GM23248 (cell line): Measurements from ENCODE around the gene RETREG1. TPM values are rescaled to one million over a fixed set of nuclear protein-coding genes. Genes with fewer than 3 reads are reported as not detected.

Source experiments
- DNase-seq: peaks from one replicate; pipeline ENCODE4 v3.0.0-alpha.2; 2015
- H2AFZ ChIP-seq: fragments of 200-600 bp; sonication (generic); 2 replicates; pipeline ENCODE4 v1.6.1; 2016; ENCODE audit warnings: antibody characterized with exemption
- H3F3A ChIP-seq: fragments of 200-600 bp; sonication (generic); 2 replicates; pipeline ENCODE4 v1.6.1; 2016; ENCODE audit warnings: mild to moderate bottlenecking, antibody characterized with exemption, mixed run types; ENCODE audit not compliant: insufficient read depth
- H3K27ac ChIP-seq: fragments of 200-600 bp; sonication (generic); 2 replicates; pipeline ENCODE4 v1.5.1; 2016; ENCODE audit warnings: mild to moderate bottlenecking
- H3K27me3 ChIP-seq: fragments of 200-600 bp; sonication (generic); replicated peaks from 2 replicates; pipeline ENCODE4 v1.6.1; 2016; ENCODE audit warnings: mild to moderate bottlenecking; ENCODE audit not compliant: insufficient read depth
- H3K36me3 ChIP-seq: fragments of 200-600 bp; sonication (generic); 2 replicates; pipeline ENCODE4 v1.6.1; 2016; ENCODE audit warnings: low read depth, mild to moderate bottlenecking
- H3K4me1 ChIP-seq: fragments of 200-600 bp; sonication (generic); 2 replicates; pipeline ENCODE4 v1.6.1; 2016; ENCODE audit warnings: mild to moderate bottlenecking; ENCODE audit not compliant: insufficient read depth
- H3K4me2 ChIP-seq: fragments of 200-600 bp; sonication (generic); one replicate; pipeline ENCODE4 v1.6.1; 2016; ENCODE audit warnings: mild to moderate bottlenecking; ENCODE audit not compliant: unreplicated experiment
- H3K4me3 ChIP-seq: fragments of 200-600 bp; sonication (generic); 2 replicates; pipeline ENCODE4 v1.5.1; 2016; ENCODE audit warnings: mild to moderate bottlenecking
- H3K79me2 ChIP-seq: fragments of 200-600 bp; sonication (generic); 2 replicates; pipeline ENCODE4 v1.6.1; 2016; ENCODE audit warnings: mild to moderate bottlenecking; ENCODE audit not compliant: insufficient read depth
- H3K9ac ChIP-seq: fragments of 200-600 bp; sonication (generic); 2 replicates; pipeline ENCODE4 v1.6.1; 2016; ENCODE audit warnings: mild to moderate bottlenecking
- H3K9me2 ChIP-seq: fragments of 200-600 bp; sonication (generic); 2 replicates; pipeline ENCODE4 v1.6.1; 2016; ENCODE audit warnings: mixed run types, mild to moderate bottlenecking, moderate library complexity; ENCODE audit not compliant: insufficient read depth
- H3K9me3 ChIP-seq: fragments of 200-600 bp; sonication (generic); one replicate; pipeline ENCODE4 v1.6.1; 2017; ENCODE audit warnings: low read depth
- H4K20me1 ChIP-seq: fragments of 200-600 bp; sonication (generic); 2 replicates; pipeline ENCODE4 v1.6.0; 2016; ENCODE audit not compliant: insufficient read depth
- EZH2 ChIP-seq: fragments of 200-600 bp; sonication (generic); IDR thresholded peaks from 2 replicates; pipeline ENCODE4 v1.6.1; 2018; ENCODE audit warnings: antibody characterized with exemption, mild to moderate bottlenecking; ENCODE audit not compliant: insufficient read depth, poor library complexity, severe bottlenecking
- EZH2phosphoT487 ChIP-seq: fragments of 200-600 bp; sonication (generic); IDR thresholded peaks from 2 replicates; pipeline ENCODE4 v1.6.1; 2018; ENCODE audit warnings: antibody characterized with exemption, moderate library complexity, mild to moderate bottlenecking, low read depth; ENCODE audit not compliant: insufficient read depth
- WGBS, 2 experiments: methylation state at CpG; one replicate each; pipeline ENCODE4 v1.1.6; 2015 to 2017; ENCODE audit warnings: low lambda C conversion rate in 2 of 2, low coverage in 1 of 2; ENCODE audit errors: missing lambda C conversion rate in 2 of 2; 5-methylcytosine and 5-hydroxymethylcytosine counted together
- in situ Hi-C: fragments of 300-500 bp; cut with MboI; formaldehyde crosslinking; loops from 2 replicates; pipeline ENCODE4 v1.15.0; 2020
- polyA plus RNA-seq: library from polyadenylated mRNA; unstranded; fragments of >200 nt; fragmentation: Nextera tagmentation; extraction: Ambion mirVana; gene quantifications from 2 replicates; pipeline ENCODE4 v1.2.1, GENCODE V29; 2016
- total RNA-seq: library from RNA; depleted of rRNA; stranded (reverse); fragments of >200 nt; shearing (Covaris generic); gene quantifications from 2 replicates; pipeline ENCODE4 v1.2.3, GENCODE V29; 2014

The RETREG1 gene
- total and polyA plus RNA-seq, 2 experiments from 2014 or later, result 0.22 to 1.1 TPM

DNA sequence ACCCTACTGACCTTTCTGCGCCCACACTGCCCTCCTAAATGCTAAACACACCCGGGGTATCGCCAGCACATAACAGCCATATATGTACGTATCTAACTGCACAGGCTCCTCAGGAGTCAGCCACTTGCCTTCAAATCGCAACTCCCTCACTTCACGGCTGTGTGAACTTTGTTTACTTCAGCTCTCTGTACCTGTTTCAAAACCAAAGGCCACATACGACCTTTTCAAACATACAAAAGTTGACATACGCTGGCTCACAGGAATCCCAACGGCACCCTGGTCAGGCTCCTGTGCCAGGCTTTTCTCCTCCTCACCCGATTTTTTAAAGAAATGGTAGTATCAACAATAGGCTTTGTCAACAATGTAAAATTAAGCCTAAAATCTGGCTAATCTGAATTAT is 112.2 kb downstream of the RETREG1 start:
- no peak overlapping the region for H2AFZ ChIP-seq
- no peaks in the 10 kb centered on the region for H3K27me3 ChIP-seq
- no peaks in the 10 kb centered on the region for H3K79me2 ChIP-seq
- no peaks in the 10 kb centered on the region for H4K20me1 ChIP-seq
- no peak overlapping the region for H3K4me3 ChIP-seq
- H3K9me3 ChIP-seq, result no peaks in the 10 kb centered on the region
- no peaks in the 10 kb centered on the region for H3K36me3 ChIP-seq
- no peak overlapping the region for H3K9ac ChIP-seq
- no peaks in the 10 kb centered on the region for H3K9me2 ChIP-seq
- H3F3A ChIP-seq, result peaks cover 17% of the 10 kb centered on the region
- no peak overlapping the region for H3K27ac ChIP-seq
- DNase-seq, result no peak
- TF ChIP-seq EZH2 (no peak), EZH2phosphoT487 (no peak)
- H3K4me2 ChIP-seq, result no peak overlapping the region
- in situ Hi-C loops, result no loop called here
- peaks cover 26% of the 10 kb centered on the region for H3K4me1 ChIP-seq
- 90 to 92% methylated on average over 10 of the region's 10 CpGs for WGBS, 2 experiments

- Histone ChIP-seq H3K9me3 (no peaks in the 10 kb centered on the region), H3K36me3 (no peaks in the 10 kb centered on the region), H3K4me3 (no peak overlapping the region), H3K9ac (no peak overlapping the region), H3K4me1 (peaks cover 9% of the 10 kb centered on the region), H4K20me1 (no peaks in the 10 kb centered on the region), H3K79me2 (no peaks in the 10 kb centered on the region), H3K4me2 (no peak overlapping the region), H3F3A (peaks cover 10% of the 10 kb centered on the region), H3K27me3 (no peaks in the 10 kb centered on the region), H2AFZ (no peak overlapping the region), H3K9me2 (no peaks in the 10 kb centered on the region), H3K27ac (no peak overlapping the region)
- in situ Hi-C loops, result no loop called here
- DNase-seq, result peak; percentile 26
- TF ChIP-seq EZH2 (no peak), EZH2phosphoT487 (no peak)
- 83 to 91% methylated on average over 3 of the region's 3 CpGs for WGBS, 2 experiments
Observed at GRCh38 chr5:16502866-16503265, 113.9 kb downstream of the RETREG1 start.

DNA sequence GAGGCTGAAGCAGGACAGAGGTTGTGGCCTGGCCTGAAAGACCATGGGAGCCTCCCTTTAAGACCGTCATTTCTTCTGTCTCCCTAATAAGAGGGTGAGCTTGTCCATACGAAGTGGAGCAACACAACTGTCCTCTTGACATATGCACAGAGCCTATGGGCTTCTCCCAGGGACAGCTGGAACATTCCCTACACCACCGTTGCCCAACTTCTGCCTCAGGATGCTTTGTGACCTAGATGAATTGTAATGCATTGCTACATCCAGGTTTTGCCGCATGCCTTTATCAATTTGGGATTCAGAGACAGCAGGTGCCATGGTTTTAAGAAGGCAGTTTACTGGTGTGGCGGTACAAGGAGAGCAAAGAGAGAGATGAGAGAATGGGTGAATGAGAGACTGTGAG is 116.8 kb downstream of the RETREG1 start:
- H3K9me2 ChIP-seq, result no peaks in the 10 kb centered on the region
- WGBS, 2 experiments, result 76% methylated on average over 5 of the region's 5 CpGs
- in situ Hi-C loops, result no loop called here

GRCh38 chr5:16497546-16497945 is 119.3 kb downstream of the RETREG1 start:
- TF ChIP-seq EZH2phosphoT487, result no peak
- TF ChIP-seq EZH2, result no peak
- Histone ChIP-seq H3K9ac (no peak overlapping the region), H3K27ac (no peak overlapping the region), H3K4me1 (peaks cover 12% of the 10 kb centered on the region), H3K9me3 (no peaks in the 10 kb centered on the region), H3K79me2 (no peaks in the 10 kb centered on the region), H3K4me3 (no peak overlapping the region), H2AFZ (no peak overlapping the region), H4K20me1 (no peaks in the 10 kb centered on the region), H3K4me2 (no peak overlapping the region), H3F3A (0 out of 2 replicates have a peak, but pooled peaks cover 7% of the 10 kb centered on the region), H3K36me3 (no peaks in the 10 kb centered on the region), H3K27me3 (no peaks in the 10 kb centered on the region), H3K9me2 (no peaks in the 10 kb centered on the region)
- WGBS, 2 experiments, result 80 to 87% methylated on average over 2 of the region's 2 CpGs
- DNase-seq, result peak; percentile 8
- in situ Hi-C loops, result no loop called here

More for the DNA sequence above, 116.8 kb downstream of the RETREG1 start:
- H2AFZ ChIP-seq, result no peak overlapping the region
- H3K9ac ChIP-seq, result no peak overlapping the region
- no peaks in the 10 kb centered on the region for H3K79me2 ChIP-seq
- no peaks in the 10 kb centered on the region for H3K4me1 ChIP-seq
- H3K9me3 ChIP-seq, result no peaks in the 10 kb centered on the region
- no peaks in the 10 kb centered on the region for H3F3A ChIP-seq
- H3K4me2 ChIP-seq, result no peak overlapping the region
- no peak overlapping the region for H3K4me3 ChIP-seq
- no peaks in the 10 kb centered on the region for H3K27me3 ChIP-seq
- TF ChIP-seq EZH2phosphoT487 (no peak), EZH2 (no peak)
- no peaks in the 10 kb centered on the region for H4K20me1 ChIP-seq
- no peak for DNase-seq
- no peaks in the 10 kb centered on the region for H3K36me3 ChIP-seq
- no peak overlapping the region for H3K27ac ChIP-seq

DNA sequence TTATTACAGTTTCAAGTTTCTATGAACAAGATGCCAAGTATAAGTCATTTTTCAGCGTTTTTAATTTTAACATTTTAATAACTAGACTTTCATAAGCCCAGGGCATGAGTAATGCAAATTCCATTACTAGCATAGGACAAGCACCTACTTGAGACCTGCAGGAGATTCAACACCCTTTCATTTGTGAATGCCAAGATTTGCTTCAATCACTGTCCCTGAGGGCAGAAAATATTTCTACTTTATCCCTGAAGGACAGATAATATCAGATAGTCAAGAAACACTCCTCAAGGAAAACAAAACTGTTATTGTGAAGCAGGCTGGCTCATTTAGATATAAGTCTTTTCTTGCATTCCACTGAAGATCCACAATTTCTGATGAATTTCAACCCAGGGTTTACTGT is 123.5 kb downstream of the RETREG1 start:
- H2AFZ ChIP-seq, result peak overlapping the region; percentile 26
- H3K9ac ChIP-seq, result peak overlapping the region; percentile 75
- in situ Hi-C loops, result no loop called here
- H3K9me3 ChIP-seq, result no peaks in the 10 kb centered on the region
- H4K20me1 ChIP-seq, result no peaks in the 10 kb centered on the region
- no peaks in the 10 kb centered on the region for H3K27me3 ChIP-seq
- TF ChIP-seq EZH2, result no peak
- H3K4me2 ChIP-seq, result peak overlapping the region; percentile 72
- peak overlapping the region; percentile 7; the same call in 1 of the 2 replicates for H3K4me3 ChIP-seq
- H3F3A ChIP-seq, result 0 out of 2 replicates have a peak, but pooled peaks cover 10% of the 10 kb centered on the region
- peak overlapping the region; percentile 69 for H3K27ac ChIP-seq
- H3K9me2 ChIP-seq, result no peaks in the 10 kb centered on the region
- no peaks in the 10 kb centered on the region for H3K79me2 ChIP-seq
- H3K36me3 ChIP-seq, result no peaks in the 10 kb centered on the region
- 2 to 5% methylated on average over 1 of the region's 1 CpG for WGBS, 2 experiments
- H3K4me1 ChIP-seq, result peaks cover 17% of the 10 kb centered on the region
- DNase-seq, result peak; percentile 53
